ENCODE measurements around the gene NFYC. TPM values are rescaled to one million over a fixed set of nuclear protein-coding genes. Genes with fewer than 3 reads are reported as not detected.

Gene NFYC
- total RNA-seq, 1 experiment from 2014 or later: 46.5 TPM

DNA sequence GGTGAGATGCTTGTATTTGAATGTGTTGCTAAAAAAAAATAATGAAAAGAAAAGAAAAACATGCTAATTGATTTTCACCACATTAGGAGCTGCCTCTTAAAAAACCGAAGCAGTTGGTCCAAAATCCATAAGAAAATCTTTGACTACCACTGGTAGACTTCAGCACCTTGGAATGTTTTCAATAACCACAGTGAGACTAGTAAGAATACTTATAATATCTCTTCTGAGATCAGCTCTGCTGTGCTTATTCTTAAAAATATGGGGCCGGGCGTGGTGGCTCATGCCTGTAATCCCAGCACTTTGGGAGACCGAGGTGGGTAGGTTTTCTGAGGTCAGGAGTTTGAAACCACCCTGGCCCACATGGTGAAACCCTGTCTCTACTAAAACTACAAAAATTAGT is 15.1 kb downstream of the NFYC start:
- POLR2A ChIA-PET: interaction anchor here (0.7 kb wide), 1 partner anchor 188 kb away, joined by 3 read pairs; no protein-coding TSS in a partner anchor
- H3K27me3 Mint-ChIP-seq (ENCODE audit: low read depth): no peaks in the 10 kb centered on the region
- CTCF ChIA-PET: no interaction called here
- no peak overlapping the region; the same call in 1 of the 2 replicates for H3K27ac Mint-ChIP-seq
- H3K4me1 Mint-ChIP-seq: peaks cover 51% of the 10 kb centered on the region
- no peaks in the 10 kb centered on the region for H3K9me3 Mint-ChIP-seq
- no peaks in the 10 kb centered on the region for H3K36me3 Mint-ChIP-seq
- no peak for TF ChIP-seq ZNF423 (CRISPR knock-in tag; IDR thresholded peaks at IDR 0.05)
- TF ChIP-seq, protein P1, sequence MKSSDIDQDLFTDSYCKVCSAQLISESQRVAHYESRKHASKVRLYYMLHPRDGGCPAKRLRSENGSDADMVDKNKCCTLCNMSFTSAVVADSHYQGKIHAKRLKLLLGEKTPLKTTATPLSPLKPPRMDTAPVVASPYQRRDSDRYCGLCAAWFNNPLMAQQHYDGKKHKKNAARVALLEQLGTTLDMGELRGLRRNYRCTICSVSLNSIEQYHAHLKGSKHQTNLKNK (CRISPR knock-in tag; IDR thresholded peaks at IDR 0.05): no peak
- TF ChIP-seq ZNF232 (CRISPR knock-in tag; IDR thresholded peaks at IDR 0.05): no peak
- ATAC-seq (no peak), DNase-seq (ENCODE audit: low spot score) (no peak)
- no peak overlapping the region for H3K4me3 Mint-ChIP-seq

DNA sequence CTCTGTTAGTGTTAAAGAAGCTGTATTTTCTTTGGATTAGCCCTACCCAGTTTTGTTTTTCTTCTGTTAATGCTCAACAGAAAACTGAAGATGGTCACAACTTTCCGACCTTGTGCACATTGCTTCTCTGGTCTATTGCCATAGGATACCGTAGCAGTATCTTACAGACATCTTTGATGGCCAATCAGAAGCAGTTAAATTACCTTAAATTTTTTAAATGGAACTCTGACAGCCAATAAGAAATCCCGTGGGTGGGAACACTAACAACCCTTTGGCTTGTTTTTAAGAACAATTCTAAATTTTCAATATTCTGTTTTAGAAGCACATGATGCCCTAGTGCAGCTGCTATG is 17.2 kb downstream of the NFYC start:
- ChIA-PET CTCF (interaction anchor here (1.1 kb wide), 1 partner anchor 39 kb away, joined by 4 read pairs; no protein-coding TSS in a partner anchor), POLR2A (interaction anchor here (1.8 to 3.9 kb wide), 2 partner anchors 9 to 17 kb away, joined by 4 to 39 read pairs; partner anchors contain the start of gene NFYC)
- TF ChIP-seq, protein P2, sequence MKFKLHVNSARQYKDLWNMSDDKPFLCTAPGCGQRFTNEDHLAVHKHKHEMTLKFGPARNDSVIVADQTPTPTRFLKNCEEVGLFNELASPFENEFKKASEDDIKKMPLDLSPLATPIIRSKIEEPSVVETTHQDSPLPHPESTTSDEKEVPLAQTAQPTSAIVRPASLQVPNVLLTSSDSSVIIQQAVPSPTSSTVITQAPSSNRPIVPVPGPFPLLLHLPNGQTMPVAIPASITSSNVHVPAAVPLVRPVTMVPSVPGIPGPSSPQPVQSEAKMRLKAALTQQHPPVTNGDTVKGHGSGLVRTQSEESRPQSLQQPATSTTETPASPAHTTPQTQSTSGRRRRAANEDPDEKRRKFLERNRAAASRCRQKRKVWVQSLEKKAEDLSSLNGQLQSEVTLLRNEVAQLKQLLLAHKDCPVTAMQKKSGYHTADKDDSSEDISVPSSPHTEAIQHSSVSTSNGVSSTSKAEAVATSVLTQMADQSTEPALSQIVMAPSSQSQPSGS (CRISPR knock-in tag; IDR thresholded peaks at IDR 0.05; ENCODE audit: borderline replicate concordance, low read depth): no peak
- DNase-seq (ENCODE audit: low spot score) (no peak), ATAC-seq (peak; percentile 86)
- H3K27me3 Mint-ChIP-seq (ENCODE audit: low read depth): no peaks in the 10 kb centered on the region
- peak overlapping the region; percentile 94 for H3K4me3 Mint-ChIP-seq
- peaks cover 9% of the 10 kb centered on the region for H3K36me3 Mint-ChIP-seq
- H3K4me1 Mint-ChIP-seq: peaks cover 57% of the 10 kb centered on the region
- peak overlapping the region; percentile 99 for H3K27ac Mint-ChIP-seq
- H3K9me3 Mint-ChIP-seq: no peaks in the 10 kb centered on the region

DNA sequence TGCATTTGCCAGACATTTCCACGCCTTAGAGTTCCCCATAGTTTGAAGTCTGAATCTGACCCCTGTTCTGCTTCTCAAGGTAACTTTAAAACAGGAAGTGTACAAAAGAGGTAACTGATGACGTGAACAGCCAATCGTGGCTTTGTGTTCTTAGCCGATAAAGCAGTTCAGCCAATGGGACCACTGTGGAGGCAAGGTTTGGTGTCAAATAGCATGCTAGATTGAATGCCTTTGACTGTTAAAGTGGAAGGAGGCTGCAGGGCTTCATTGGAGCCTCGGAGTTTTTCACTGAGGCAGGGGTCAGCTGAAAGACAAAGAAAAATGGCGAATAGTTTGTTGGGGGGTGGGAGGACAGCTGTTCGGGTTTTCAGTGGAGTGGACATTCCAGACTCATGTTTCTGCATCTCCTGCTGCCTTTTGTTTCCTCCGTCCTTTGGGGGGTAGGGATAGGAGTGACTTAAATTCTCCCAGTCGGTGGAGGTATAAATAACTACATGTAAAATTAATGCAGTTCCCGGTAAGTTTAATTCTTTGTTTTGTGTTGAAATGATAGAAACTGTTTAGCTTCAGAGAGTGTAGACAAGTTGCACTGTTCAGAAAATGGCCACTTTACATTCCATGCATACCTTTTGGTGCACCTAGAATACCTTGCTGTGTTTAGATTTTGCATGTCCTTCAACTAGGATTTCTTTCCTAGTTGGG is 17.7 kb downstream of the NFYC start:
- H3K4me3 Mint-ChIP-seq: peak overlapping the region; percentile 94
- H3K36me3 Mint-ChIP-seq: peaks cover 9% of the 10 kb centered on the region
- H3K27me3 Mint-ChIP-seq (ENCODE audit: low read depth): no peaks in the 10 kb centered on the region
- ATAC-seq (peak; percentile 95), DNase-seq (ENCODE audit: low spot score) (peak; percentile 71)
- H3K27ac Mint-ChIP-seq: peak overlapping the region; percentile 99
- no peaks in the 10 kb centered on the region for H3K9me3 Mint-ChIP-seq
- ChIA-PET POLR2A (interaction anchor here (1.8 to 3.9 kb wide), 2 partner anchors 10 to 18 kb away, joined by 4 to 39 read pairs; partner anchors contain the start of gene NFYC), CTCF (interaction anchor here (1.1 to 3.1 kb wide), 2 partner anchors 13 to 40 kb away, joined by 4 to 11 read pairs; no protein-coding TSS in a partner anchor)
- H3K4me1 Mint-ChIP-seq: peaks cover 53% of the 10 kb centered on the region
- peak; percentile 87; the same call in 1 of the 2 replicates for TF ChIP-seq FOXK1 (CRISPR knock-in tag; IDR thresholded peaks at IDR 0.05)
- TF ChIP-seq, protein P3, sequence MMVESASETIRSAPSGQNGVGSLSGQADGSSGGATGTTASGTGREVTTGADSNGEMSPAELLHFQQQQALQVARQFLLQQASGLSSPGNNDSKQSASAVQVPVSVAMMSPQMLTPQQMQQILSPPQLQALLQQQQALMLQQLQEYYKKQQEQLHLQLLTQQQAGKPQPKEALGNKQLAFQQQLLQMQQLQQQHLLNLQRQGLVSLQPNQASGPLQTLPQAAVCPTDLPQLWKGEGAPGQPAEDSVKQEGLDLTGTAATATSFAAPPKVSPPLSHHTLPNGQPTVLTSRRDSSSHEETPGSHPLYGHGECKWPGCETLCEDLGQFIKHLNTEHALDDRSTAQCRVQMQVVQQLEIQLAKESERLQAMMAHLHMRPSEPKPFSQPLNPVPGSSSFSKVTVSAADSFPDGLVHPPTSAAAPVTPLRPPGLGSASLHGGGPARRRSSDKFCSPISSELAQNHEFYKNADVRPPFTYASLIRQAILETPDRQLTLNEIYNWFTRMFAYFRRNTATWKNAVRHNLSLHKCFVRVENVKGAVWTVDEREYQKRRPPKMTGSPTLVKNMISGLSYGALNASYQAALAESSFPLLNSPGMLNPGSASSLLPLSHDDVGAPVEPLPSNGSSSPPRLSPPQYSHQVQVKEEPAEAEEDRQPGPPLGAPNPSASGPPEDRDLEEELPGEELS (CRISPR knock-in tag; IDR thresholded peaks at IDR 0.05): no peak
- no peak for TF ChIP-seq ZNF263 (CRISPR knock-in tag; IDR thresholded peaks at IDR 0.05; ENCODE audit: low read depth)
- no peak for TF ChIP-seq OVOL2 (CRISPR knock-in tag; IDR thresholded peaks at IDR 0.05; ENCODE audit: borderline replicate concordance)
- TF ChIP-seq CREM (CRISPR knock-in tag; IDR thresholded peaks at IDR 0.05): no peak
- TF ChIP-seq NR2C2 (CRISPR knock-in tag; IDR thresholded peaks at IDR 0.05): no peak
- TF ChIP-seq CBFB (CRISPR knock-in tag; IDR thresholded peaks at IDR 0.05; ENCODE audit: low read depth): no peak
- TF ChIP-seq, protein P4, sequence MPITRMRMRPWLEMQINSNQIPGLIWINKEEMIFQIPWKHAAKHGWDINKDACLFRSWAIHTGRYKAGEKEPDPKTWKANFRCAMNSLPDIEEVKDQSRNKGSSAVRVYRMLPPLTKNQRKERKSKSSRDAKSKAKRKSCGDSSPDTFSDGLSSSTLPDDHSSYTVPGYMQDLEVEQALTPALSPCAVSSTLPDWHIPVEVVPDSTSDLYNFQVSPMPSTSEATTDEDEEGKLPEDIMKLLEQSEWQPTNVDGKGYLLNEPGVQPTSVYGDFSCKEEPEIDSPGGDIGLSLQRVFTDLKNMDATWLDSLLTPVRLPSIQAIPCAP (CRISPR knock-in tag; IDR thresholded peaks at IDR 0.05): no peak
- TF ChIP-seq MYBL2 (CRISPR knock-in tag; IDR thresholded peaks at IDR 0.05): 0 out of 2 replicates have a peak, but pooled peaks have one; percentile 85
- TF ChIP-seq, protein P5, sequence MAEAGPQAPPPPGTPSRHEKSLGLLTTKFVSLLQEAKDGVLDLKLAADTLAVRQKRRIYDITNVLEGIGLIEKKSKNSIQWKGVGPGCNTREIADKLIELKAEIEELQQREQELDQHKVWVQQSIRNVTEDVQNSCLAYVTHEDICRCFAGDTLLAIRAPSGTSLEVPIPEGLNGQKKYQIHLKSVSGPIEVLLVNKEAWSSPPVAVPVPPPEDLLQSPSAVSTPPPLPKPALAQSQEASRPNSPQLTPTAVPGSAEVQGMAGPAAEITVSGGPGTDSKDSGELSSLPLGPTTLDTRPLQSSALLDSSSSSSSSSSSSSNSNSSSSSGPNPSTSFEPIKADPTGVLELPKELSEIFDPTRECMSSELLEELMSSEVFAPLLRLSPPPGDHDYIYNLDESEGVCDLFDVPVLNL (CRISPR knock-in tag; IDR thresholded peaks at IDR 0.05; ENCODE audit: borderline replicate concordance, low read depth): no peak
- TF ChIP-seq SMAD3 (CRISPR knock-in tag; IDR thresholded peaks at IDR 0.05; ENCODE audit: borderline replicate concordance): no peak
- TF ChIP-seq, protein P6, sequence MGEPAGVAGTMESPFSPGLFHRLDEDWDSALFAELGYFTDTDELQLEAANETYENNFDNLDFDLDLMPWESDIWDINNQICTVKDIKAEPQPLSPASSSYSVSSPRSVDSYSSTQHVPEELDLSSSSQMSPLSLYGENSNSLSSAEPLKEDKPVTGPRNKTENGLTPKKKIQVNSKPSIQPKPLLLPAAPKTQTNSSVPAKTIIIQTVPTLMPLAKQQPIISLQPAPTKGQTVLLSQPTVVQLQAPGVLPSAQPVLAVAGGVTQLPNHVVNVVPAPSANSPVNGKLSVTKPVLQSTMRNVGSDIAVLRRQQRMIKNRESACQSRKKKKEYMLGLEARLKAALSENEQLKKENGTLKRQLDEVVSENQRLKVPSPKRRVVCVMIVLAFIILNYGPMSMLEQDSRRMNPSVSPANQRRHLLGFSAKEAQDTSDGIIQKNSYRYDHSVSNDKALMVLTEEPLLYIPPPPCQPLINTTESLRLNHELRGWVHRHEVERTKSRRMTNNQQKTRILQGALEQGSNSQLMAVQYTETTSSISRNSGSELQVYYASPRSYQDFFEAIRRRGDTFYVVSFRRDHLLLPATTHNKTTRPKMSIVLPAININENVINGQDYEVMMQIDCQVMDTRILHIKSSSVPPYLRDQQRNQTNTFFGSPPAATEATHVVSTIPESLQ (CRISPR knock-in tag; IDR thresholded peaks at IDR 0.05): no peak
- no peak for TF ChIP-seq GABPB1 (CRISPR knock-in tag; IDR thresholded peaks at IDR 0.05)
- TF ChIP-seq IRF2 (CRISPR knock-in tag; IDR thresholded peaks at IDR 0.05; ENCODE audit: borderline replicate concordance, low read depth): no peak
- TF ChIP-seq SOX15 (CRISPR knock-in tag; IDR thresholded peaks at IDR 0.05): no peak
- TF ChIP-seq, protein P7, sequence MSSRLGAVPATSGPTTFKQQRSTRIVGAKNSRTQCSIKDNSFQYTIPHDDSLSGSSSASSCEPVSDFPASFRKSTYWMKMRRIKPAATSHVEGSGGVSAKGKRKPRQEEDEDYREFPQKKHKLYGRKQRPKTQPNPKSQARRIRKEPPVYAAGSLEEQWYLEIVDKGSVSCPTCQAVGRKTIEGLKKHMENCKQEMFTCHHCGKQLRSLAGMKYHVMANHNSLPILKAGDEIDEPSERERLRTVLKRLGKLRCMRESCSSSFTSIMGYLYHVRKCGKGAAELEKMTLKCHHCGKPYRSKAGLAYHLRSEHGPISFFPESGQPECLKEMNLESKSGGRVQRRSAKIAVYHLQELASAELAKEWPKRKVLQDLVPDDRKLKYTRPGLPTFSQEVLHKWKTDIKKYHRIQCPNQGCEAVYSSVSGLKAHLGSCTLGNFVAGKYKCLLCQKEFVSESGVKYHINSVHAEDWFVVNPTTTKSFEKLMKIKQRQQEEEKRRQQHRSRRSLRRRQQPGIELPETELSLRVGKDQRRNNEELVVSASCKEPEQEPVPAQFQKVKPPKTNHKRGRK (CRISPR knock-in tag; IDR thresholded peaks at IDR 0.05; ENCODE audit: borderline replicate concordance): no peak
- TF ChIP-seq ETV6 (CRISPR knock-in tag; IDR thresholded peaks at IDR 0.05): no peak
